ENCODE data around the gene N4BP2L2.

GRCh38 chr13:32426191-32426989 lies 112.2 kb downstream of the N4BP2L2 start:
- TF ChIP-seq POLR2AphosphoS5 (IDR thresholded peaks at IDR 0.05; ENCODE audit: borderline replicate concordance, low read depth, low read length) (no peak), EZH2 (IDR thresholded peaks at IDR 0.05) (no peak), FOXP2 (optimal IDR thresholded peaks at IDR 0.05; ENCODE audit: control extremely low read depth, extremely low read length, insufficient read depth) (no peak)
